GM19468 (cell line): ENCODE results near the gene PRRT4.

Source experiments
- ATAC-seq: cut with Tn5 transposase; IDR thresholded peaks from one replicate; pipeline ENCODE4 v1.9.1; 2021; ENCODE audit warnings: mild to moderate bottlenecking, moderate library complexity, moderate number of reproducible peaks; ENCODE audit not compliant: unreplicated experiment; ENCODE audit errors: extremely low read depth

PRRT4 gene

GRCh38 chr7:128351296-128352152 is 10.0 kb downstream of the PRRT4 start:
- no peak for ATAC-seq

GRCh38 chr7:128350708-128351295 is 10.7 kb downstream of the PRRT4 start:
- ATAC-seq = no peak

DNA sequence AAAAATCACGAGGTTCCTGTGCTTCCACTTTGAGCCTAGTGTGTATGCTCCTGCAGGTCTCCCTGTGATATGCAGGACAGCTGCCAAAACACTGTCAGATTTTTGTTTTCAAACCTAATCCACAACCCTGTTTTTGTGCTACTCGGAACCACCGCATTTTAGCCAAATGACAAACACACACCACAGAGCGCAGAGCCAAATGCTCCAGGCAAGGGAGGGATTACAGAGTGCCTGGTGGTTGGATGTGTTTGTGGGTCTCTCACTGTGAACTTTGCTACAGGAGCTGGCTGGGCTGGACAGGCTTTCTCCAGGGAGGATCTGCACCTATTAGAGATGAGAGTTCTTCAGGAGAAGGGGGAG is 12.0 kb downstream of the PRRT4 start:
- ATAC-seq = no peak

GRCh38 chr7:128347647-128348097 is 13.8 kb downstream of the PRRT4 start:
- ATAC-seq = no peak

GRCh38 chr7:128344431-128344774 is 17.1 kb downstream of the PRRT4 start:
- ATAC-seq = no peak

DNA sequence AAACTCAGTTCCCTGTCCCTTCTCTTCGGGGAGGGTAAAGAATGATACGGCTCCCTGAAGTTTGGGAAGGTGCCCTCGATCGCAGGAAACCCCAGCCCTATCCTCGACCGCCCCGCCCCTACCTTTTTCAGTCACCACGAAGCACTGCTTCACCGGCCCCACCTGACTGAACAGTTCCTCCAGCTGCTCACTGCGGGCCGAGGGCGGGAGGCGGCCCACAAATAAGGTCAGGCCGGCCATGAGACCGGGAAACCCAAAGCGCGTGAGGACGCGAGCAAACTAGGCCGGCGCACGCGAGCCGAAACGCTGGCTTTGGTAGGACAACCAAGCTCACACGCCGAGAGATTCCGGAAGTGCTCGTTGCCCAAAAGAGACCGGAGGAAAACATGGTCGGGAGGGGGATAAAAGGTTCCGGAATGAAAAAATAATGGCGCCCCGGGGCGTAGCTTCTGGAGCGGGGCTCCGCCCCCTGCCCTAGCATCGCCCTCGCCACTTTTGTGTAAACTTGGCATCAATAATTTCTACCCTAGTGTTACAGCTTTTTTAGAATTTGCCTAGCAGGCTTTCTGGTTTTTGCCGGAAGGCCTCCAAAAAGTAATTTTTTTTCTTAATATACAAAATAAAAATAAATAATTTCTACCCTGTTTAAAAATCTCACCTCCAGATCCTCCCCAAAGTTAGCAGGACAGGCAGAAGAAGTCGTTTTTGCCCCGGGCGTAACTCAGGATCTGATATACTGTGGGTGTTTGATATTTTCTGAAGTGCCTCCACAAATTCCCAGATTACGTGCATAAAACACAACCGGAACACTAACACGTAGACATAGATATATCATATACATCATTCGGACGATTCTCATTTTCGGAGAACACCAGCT is 17.7 kb downstream of the PRRT4 start, which contains the start of gene RBM28:
Gene RBM28, minus strand, starts transcription at position 355 of the 877 bp plus-strand sequence. Its CDS starts 115 bp downstream, at position 240.
- peak; percentile 91 for ATAC-seq

DNA sequence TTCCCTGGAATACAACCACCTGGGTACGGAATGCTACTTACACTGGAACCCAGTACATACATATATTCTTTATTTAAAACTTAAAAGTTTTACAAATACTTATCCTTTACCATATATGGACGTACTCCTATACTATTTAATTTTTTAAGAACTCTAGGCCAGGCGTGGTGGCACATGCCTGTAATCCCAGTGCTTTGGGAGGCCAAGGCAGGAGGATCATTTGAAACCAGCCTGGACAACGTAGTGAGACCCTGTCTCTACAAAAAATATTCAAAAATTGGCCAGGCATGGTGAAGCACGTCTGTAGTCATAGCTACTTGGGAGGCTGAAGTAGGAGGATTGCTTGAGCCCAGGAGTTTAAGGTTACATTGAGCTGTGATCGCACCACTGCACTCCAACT is 19.8 kb downstream of the PRRT4 start:
- ATAC-seq = no peak

DNA sequence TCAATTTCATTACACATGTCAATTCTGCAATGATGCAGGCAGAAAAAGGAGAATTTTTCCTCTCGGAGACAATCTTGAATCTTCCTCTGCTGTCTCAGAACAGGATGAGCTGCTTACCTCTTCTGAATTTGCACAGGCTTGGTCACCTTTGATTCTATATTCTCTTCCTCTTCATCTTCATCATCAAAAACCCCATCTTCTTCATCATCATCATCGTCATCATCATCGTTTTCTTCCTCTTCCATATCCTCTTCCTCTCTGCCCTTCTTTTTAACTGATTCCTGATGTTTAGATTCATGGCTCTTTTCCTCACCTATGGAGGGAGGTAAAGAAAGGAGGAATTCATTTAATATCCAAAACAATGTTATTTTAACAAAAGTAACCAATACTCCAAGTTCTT is 25.8 kb downstream of the PRRT4 start:
- ATAC-seq = no peak

GRCh38 chr7:128324368-128324680 is 37.2 kb downstream of the PRRT4 start:
- no peak for ATAC-seq

DNA sequence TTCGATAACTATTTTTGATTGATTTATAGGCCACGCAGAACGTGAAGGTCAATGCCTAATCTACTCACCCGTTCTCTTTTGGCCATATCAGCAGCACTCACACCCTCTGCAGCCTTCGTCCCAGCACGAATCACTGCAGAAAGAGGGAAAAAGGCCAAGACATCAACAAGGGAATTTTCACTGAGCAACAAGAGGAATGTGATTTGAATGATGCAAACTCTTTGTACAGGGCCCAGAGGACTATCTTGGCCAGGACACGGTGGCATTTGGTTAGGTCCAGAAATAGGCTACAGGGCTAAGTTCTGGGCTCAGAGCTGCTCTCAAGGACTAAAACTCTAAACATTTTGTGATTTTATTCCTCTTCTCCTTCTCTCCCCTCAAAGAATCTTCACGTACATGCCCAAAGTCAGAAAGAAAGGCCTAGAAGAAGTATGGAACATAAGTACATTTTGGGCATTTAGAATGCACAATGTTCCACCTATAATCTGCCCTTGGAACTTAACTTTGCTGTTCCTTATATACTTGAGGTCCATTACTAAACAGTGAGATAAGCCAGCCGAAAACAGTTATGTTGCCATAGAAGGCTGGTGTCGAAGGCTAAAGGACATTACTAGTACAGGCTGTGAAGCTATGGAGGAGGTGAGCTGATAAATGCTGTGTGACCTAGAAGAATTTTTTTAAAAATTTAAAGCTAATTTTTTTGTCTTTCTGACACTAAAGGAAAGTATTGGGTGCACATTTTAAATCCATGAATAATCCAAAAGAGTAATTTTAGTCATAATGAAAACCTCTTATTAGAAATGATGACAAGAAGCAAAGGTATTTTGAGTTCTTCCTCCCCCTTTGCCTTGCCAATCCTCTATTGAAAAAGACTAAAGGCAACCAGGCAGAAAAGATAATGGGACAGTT is 37.8 kb downstream of the PRRT4 start:
- no peak for ATAC-seq

DNA sequence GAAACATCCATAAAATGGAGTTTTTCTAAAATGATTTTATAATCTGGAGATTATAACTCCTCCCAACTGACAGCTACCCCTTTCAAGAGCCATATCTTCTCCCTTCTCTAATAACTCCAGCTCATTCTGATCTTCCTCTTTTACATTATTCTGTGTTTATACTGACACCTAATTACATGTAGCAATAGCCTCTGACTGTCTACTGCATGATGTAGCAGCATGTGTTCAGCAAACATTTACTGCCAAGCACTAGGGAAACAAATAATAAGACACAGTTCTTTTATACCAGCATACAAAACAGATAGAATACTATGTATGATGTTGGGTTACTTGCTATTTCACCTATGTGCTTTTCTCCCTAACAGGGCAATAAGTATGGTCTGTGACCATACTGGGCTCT is 38.5 kb downstream of the PRRT4 start:
- no peak for ATAC-seq

DNA sequence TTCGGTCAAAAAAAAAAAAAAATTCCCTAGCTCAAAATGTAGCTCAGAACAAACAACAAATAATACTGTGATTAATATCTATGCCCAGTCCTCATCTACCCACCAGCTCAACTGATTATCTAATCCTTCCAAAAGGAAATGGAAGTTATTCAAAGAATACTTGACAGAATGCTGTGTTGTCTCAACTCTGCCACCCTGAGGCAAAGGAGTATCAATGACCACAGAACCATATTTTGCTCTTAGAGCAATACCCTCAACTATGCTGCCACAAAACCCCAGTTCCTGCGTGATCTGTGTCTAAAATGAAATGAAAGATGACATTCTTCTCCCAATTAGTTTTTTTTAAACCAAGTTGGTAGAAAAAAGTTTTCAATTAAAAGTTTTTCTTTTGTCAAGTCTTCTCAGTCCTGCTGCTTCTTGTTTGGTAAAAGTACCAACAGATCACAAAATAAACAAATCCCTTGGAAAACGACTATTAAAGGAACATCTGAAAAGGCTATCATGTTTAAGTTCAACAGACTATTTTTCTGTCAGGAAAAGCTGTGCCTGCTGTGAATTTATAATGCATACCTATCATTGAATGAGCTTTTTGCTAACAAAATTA is 39.3 kb downstream of the PRRT4 start:
- ATAC-seq = no peak

DNA sequence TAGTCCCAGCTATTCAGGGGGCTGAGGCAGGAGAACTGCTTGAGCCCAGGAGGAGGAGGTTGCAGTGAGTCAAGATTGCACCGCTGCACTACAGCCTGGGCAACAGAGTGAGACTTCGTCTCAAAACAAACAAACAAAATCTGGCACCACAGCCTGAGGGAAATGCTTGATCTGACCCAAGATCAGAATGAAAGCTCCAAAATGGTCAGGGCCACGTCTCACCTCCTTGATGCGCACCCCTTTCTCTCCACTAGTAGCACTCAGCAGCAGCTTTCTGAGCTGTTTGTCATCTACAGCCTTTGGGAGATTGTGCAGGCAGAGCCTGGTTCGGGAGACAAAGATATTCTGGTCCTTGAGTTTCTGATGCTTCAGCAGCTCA is 40.5 kb downstream of the PRRT4 start:
- ATAC-seq = no peak

- ATAC-seq = no peak
Measured at GRCh38 chr7:128318691-128319090, 42.8 kb downstream of the PRRT4 start.

GRCh38 chr7:128311013-128311412 is 50.5 kb downstream of the PRRT4 start:
- ATAC-seq = no peak

- ATAC-seq = no peak
Measured at GRCh38 chr7:128310499-128310898, 51.0 kb downstream of the PRRT4 start.

DNA sequence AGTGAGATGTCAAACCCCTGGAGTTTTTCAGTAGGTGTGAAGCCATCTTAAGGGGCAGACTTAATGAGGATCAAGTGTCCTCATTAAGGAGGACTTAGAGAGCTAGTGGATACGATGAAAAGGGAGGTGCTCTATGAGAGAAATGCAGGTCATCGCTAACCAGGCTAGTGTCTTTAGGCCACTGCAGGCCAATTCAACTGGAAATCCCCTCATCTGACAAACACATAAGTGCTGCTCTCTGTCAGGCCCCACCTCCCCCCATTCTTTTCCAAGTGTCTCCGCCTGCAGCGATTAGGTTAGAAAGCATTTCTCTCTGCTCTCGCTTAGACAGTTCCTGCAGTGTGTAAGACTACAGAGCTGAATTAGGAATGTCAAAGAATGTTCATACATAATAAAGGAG is 51.5 kb downstream of the PRRT4 start:
- no peak for ATAC-seq

DNA sequence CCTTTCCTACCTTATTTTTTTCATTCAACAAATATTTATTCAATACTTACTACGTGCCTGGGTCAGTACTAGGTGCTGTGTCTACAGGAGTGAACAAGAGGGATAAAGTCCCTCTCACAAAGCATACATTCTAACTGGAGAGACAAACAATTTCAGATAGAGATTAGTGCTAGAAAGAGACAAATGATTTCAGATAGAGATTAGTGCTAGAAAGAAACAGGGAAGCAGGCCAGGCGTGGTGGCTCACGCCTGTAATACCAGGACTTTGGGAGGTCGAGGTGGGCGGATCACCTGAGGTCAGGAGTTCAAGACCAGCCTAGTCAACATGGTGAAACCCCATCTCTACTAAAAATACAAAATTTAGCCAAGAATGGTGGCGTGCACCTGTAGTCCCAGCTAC is 52.4 kb downstream of the PRRT4 start:
- no peak for ATAC-seq

DNA sequence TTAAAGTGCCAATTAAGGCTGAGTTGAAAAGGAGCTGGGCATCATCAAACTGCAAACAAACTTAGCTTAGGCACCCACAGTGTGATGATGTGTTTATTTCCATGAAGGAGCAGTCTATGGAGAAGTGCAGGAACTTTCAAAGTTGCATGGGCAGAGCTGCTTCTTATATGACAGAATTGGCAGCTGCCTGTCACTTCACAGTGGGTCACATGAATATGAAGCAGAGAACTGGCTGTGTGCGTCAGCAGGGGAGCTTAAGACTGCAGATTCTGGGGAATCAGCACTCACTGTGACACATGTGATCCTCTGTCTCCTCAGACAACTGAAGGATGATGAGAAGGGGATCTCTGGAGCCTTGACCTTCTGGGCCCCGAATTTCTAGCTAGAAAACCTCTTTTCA is 54.4 kb downstream of the PRRT4 start:
- ATAC-seq = no peak

GRCh38 chr7:128304212-128304611 is 57.3 kb downstream of the PRRT4 start:
- no peak for ATAC-seq
